DND-41 (cell line): ENCODE data around the gene ZIC4.

Experiments used
- EZH2 ChIP-seq: IDR thresholded peaks from 3 replicates; pipeline ENCODE4 v1.6.1; 2012; ENCODE audit warnings: borderline replicate concordance, low read depth, mild to moderate bottlenecking, moderate library complexity, low read length, inconsistent platforms; ENCODE audit not compliant: severe bottlenecking
- TF ChIP-seq, protein P1 (sequence below): IDR thresholded peaks from 2 replicates; pipeline ENCODE4 v1.5.1; 2012; ENCODE audit warnings: borderline replicate concordance, low read length, moderate library complexity, mild to moderate bottlenecking; ENCODE audit not compliant: poor library complexity, severe bottlenecking; ENCODE audit errors: extremely low read depth

DNA sequence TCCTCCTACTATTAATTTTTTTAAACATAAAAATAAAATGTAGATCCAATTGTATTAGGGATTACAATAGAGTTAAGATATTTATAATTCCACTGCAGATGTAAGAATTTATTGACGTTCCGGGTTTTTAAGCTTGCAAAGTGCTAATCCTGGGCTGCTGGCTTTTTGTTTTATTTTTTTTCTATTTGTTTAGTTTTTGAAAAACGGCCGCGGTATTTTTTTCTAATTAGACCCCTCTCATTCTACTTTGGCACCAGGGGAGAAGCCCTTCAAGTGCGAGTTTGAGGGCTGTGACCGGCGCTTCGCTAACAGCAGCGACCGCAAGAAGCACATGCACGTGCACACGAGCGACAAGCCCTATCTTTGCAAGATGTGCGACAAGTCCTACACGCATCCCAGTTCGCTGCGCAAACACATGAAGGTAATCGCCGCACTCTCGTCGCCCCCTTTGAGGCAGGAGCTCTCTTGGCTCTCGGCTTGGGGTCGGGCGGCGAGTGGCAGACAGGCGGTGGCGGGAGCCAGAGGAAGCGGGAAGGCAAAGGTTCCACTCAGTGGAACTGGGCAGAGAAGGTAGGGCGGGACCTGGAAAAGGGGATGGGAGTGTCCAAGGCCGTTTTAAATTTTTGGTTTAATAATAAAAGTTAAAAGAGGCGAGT lies 6.0 kb upstream of the ZIC4 start:
- TF ChIP-seq, protein P1, sequence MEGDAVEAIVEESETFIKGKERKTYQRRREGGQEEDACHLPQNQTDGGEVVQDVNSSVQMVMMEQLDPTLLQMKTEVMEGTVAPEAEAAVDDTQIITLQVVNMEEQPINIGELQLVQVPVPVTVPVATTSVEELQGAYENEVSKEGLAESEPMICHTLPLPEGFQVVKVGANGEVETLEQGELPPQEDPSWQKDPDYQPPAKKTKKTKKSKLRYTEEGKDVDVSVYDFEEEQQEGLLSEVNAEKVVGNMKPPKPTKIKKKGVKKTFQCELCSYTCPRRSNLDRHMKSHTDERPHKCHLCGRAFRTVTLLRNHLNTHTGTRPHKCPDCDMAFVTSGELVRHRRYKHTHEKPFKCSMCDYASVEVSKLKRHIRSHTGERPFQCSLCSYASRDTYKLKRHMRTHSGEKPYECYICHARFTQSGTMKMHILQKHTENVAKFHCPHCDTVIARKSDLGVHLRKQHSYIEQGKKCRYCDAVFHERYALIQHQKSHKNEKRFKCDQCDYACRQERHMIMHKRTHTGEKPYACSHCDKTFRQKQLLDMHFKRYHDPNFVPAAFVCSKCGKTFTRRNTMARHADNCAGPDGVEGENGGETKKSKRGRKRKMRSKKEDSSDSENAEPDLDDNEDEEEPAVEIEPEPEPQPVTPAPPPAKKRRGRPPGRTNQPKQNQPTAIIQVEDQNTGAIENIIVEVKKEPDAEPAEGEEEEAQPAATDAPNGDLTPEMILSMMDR, result no peak
- TF ChIP-seq EZH2, result no peak
